Brain microvascular endothelial cell (primary cell): ENCODE data around the gene PSRC1.

Experiments
- DNase-seq: peaks from one replicate; pipeline ENCODE4 v3.0.0-alpha.2; 2020
- H3K27ac ChIP-seq: fragments of 250-450 bp; sonication (Bioruptor Pico); 2 replicates; pipeline ENCODE4 v1.5.1; 2020; ENCODE audit warnings: mild to moderate bottlenecking, moderate library complexity
- H3K27me3 ChIP-seq: fragments of 250-450 bp; sonication (Bioruptor Pico); replicated peaks from 2 replicates; pipeline ENCODE4 v1.5.1; 2020; ENCODE audit warnings: mild to moderate bottlenecking
- H3K36me3 ChIP-seq: fragments of 250-450 bp; sonication (Bioruptor Pico); replicated peaks from 2 replicates; pipeline ENCODE4 v1.5.1; 2020; ENCODE audit warnings: mild to moderate bottlenecking
- H3K4me3 ChIP-seq: 2 replicates; pipeline ENCODE4 v1.5.1; 2011; ENCODE audit warnings: low read depth, mild to moderate bottlenecking, control low read depth, low read length, moderate library complexity
- in situ Hi-C: cut with HindIII; loops from 2 replicates; pipeline ENCODE4 v1.10.0; 2017; ENCODE audit warnings: low sequenced_read_pairs, low pct_ligation_motif_present
- TF ChIP-seq, protein P1 (sequence below): IDR thresholded peaks from 2 replicates; pipeline ENCODE4 v1.5.1; 2011; ENCODE audit warnings: low read depth, mild to moderate bottlenecking, moderate library complexity, low read length, control low read depth, inconsistent platforms; ENCODE audit errors: missing control alignments

The PSRC1 gene

GRCh38 chr1:109272021-109272799, 10.7 kb downstream of the PSRC1 start:
- Histone ChIP-seq H3K27ac (no peak overlapping the region), H3K4me3 (no peak overlapping the region), H3K36me3 (no peaks in the 10 kb centered on the region), H3K27me3 (no peaks in the 10 kb centered on the region)
- DNase-seq: no peak
- TF ChIP-seq, protein P1, sequence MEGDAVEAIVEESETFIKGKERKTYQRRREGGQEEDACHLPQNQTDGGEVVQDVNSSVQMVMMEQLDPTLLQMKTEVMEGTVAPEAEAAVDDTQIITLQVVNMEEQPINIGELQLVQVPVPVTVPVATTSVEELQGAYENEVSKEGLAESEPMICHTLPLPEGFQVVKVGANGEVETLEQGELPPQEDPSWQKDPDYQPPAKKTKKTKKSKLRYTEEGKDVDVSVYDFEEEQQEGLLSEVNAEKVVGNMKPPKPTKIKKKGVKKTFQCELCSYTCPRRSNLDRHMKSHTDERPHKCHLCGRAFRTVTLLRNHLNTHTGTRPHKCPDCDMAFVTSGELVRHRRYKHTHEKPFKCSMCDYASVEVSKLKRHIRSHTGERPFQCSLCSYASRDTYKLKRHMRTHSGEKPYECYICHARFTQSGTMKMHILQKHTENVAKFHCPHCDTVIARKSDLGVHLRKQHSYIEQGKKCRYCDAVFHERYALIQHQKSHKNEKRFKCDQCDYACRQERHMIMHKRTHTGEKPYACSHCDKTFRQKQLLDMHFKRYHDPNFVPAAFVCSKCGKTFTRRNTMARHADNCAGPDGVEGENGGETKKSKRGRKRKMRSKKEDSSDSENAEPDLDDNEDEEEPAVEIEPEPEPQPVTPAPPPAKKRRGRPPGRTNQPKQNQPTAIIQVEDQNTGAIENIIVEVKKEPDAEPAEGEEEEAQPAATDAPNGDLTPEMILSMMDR: no peak
- in situ Hi-C loops: no loop called here

GRCh38 chr1:109271458-109271857, 11.5 kb downstream of the PSRC1 start:
- Histone ChIP-seq H3K27ac (no peak overlapping the region), H3K27me3 (no peaks in the 10 kb centered on the region), H3K4me3 (no peak overlapping the region), H3K36me3 (no peaks in the 10 kb centered on the region)
- in situ Hi-C loops: no loop called here
- DNase-seq: no peak
- TF ChIP-seq, protein P1: no peak

DNA sequence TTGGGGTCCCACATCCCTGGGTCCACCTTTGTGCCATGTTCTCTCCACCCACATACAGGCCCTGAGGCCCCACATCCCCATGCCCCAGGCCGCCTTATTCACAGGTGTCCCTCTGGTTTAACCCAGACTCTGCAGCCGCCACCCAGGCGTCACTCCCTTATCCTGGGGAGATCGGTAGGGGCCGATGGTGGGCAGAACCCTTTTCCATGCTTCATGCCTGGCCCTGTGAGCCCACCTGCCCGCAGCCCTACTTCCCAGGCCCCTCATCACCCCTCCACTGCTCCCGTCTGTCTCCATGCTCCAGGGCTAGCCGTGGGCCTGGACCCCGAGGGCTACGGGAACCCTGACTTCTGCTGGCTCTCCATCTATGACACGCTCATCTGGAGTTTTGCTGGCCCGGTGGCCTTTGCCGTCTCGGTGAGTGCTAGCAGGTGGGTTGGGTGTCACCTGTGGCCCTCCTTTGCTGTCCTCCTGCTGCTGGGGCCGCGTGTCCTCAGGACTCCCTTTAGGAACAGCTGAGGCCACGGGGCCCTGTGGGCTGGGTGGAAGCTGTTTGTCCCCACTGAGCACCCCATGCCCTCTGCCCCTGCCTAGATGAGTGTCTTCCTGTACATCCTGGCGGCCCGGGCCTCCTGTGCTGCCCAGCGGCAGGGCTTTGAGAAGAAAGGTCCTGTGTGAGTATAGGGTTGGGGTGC, 12.2 kb downstream of the PSRC1 start:
- DNase-seq: no peak
- Histone ChIP-seq H3K27ac (no peak overlapping the region), H3K36me3 (no peaks in the 10 kb centered on the region), H3K27me3 (no peaks in the 10 kb centered on the region), H3K4me3 (no peak overlapping the region)
- in situ Hi-C loops: no loop called here
- TF ChIP-seq, protein P1: no peak

GRCh38 chr1:109269981-109270622, 12.8 kb downstream of the PSRC1 start:
- H3K27me3 ChIP-seq: no peaks in the 10 kb centered on the region
- TF ChIP-seq, protein P1: no peak
- H3K36me3 ChIP-seq: no peaks in the 10 kb centered on the region
- no peak overlapping the region for H3K4me3 ChIP-seq
- in situ Hi-C loops: no loop called here
- DNase-seq: no peak
- no peak overlapping the region for H3K27ac ChIP-seq

DNA sequence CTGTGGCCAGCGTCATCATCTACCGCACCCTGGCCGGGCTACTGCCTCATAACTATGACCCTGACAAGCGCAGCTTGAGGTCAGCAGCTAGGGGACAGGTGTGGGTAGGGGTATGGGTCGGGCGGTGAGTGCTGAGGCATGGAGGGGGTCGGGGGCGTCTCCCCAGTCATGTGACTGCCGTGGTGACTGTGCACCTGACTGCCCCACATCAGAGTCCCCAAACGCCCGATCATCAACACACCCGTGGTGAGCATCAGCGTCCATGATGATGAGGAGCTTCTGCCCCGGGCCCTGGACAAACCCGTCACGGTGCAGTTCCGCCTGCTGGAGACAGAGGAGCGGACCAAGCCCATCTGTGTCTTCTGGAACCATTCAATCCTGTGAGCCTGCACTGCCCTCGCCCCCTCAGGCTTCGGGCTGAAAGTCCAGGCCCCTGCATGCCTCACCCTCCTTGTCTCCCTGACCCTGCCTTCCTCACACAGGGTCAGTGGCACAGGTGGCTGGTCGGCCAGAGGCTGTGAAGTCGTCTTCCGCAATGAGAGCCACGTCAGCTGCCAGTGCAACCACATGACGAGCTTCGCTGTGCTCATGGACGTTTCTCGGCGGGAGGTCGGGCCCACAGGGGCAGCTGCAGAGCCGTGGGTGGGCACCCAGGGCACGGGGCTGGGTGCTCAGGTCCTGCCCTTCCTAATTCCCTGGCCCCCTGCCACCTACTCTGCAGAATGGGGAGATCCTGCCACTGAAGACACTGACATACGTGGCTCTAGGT, 13.5 kb downstream of the PSRC1 start:
- no peak overlapping the region for H3K4me3 ChIP-seq
- no peaks in the 10 kb centered on the region for H3K36me3 ChIP-seq
- in situ Hi-C loops: no loop called here
- no peak overlapping the region for H3K27ac ChIP-seq
- H3K27me3 ChIP-seq: no peaks in the 10 kb centered on the region
- TF ChIP-seq, protein P1: no peak
- no peak for DNase-seq
